Thyroid gland (tissue), 4 donors: ENCODE measurements around the gene SLC51B. TPM values are rescaled to one million over a fixed set of nuclear protein-coding genes. Genes with fewer than 3 reads are reported as not detected.

Experiments
- DNase-seq, 2 donors: peaks; one replicate each; pipeline ENCODE4 v3.0.0-alpha.2; 2019
- H3K27ac ChIP-seq, 3 donors: fragments of 200-600 bp; sonication (generic); 1 replicate in 2 of 3; 2 replicates in 1 of 3; pipeline ENCODE4 v1.5.1; 2016 to 2019; ENCODE audit warnings: mild to moderate bottlenecking in 1 of 3, moderate library complexity in 1 of 3
- H3K27me3 ChIP-seq: fragments of 200-600 bp; sonication (generic); one replicate; pipeline ENCODE4 v1.5.1; 2019
- H3K36me3 ChIP-seq, 2 donors: fragments of 200-600 bp; sonication (generic); one replicate each; pipeline ENCODE4 v1.5.1; 2016 to 2019
- H3K4me1 ChIP-seq, 2 donors: fragments of 200-600 bp; sonication (generic); one replicate each; pipeline ENCODE4 v1.5.1; 2017 to 2019
- H3K4me3 ChIP-seq, 3 donors: fragments of 200-600 bp; sonication (generic); replicated peaks in 1 of 3; 1 replicate in 2 of 3; 2 replicates in 1 of 3; pipeline ENCODE4 v1.5.1; 2016; ENCODE audit warnings: mild to moderate bottlenecking in 1 of 3
- H3K9me3 ChIP-seq: fragments of 200-600 bp; sonication (generic); one replicate; pipeline ENCODE4 v1.5.1; 2017
- POLR2A ChIP-seq, 2 donors: fragments of 450-650 bp; IDR thresholded peaks; one replicate each; pipeline ENCODE4 v1.6.1; 2017; ENCODE audit warnings: antibody characterized with exemption in 2 of 2, mild to moderate bottlenecking in 2 of 2, moderate library complexity in 1 of 2
- WGBS, 2 donors: methylation state at CpG; one replicate each; pipeline ENCODE4 v1.1.5; 2017; 5-methylcytosine and 5-hydroxymethylcytosine counted together
- intact Hi-C: fragments of 100-400 bp; cut with DNase I; formaldehyde crosslinking; loops from one replicate; pipeline ENCODE4 v1.15.1; 2023
- total RNA-seq, 4 donors: library from RNA; depleted of rRNA; stranded (reverse); fragments of >200 nt; gene quantifications; one replicate each; pipeline ENCODE4 v1.2.3, GENCODE V29; 2016
- TF ChIP-seq, protein P1 (sequence below), 6 experiments: fragments of 200-600 bp in 3 of 6; fragments of 450-650 bp in 3 of 6; sonication (generic) in 3 of 6; IDR thresholded peaks; one replicate each; pipeline ENCODE4 v1.5.1; 2016 to 2019; ENCODE audit warnings: antibody characterized with exemption in 6 of 6, mild to moderate bottlenecking in 2 of 6, inconsistent platforms in 1 of 6, moderate library complexity in 1 of 6

Gene SLC51B
- total RNA-seq, 4 donors from 2014 or later: not detected

DNA sequence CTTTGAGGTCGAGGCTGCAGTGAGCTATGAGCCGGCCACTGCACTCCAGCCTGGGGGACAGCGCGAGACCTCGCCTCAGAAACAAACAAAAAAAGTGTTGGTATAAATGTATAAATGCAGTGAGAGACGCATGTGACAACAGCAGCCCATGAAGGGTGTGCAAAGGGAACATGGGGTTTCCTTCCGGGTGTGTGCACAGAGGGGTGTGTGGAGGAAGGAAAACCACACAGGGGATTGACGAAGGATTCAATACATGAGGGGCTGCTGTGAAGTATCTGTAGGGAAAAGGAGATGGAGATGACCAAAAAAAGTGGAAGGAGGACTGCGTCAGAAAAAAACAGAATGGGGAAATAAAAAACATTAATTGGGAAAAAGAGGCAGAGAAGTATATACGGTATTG lies 16.8 kb upstream of the SLC51B start:
- no peak overlapping the region for H3K27ac ChIP-seq
- no peak for DNase-seq
- H3K9me3 ChIP-seq: no peaks in the 10 kb centered on the region
- intact Hi-C loops: no loop called here
- H3K36me3 ChIP-seq: peaks cover 7 to 9% of the 10 kb centered on the region in 2 donors
- no peaks in the 10 kb centered on the region for H3K27me3 ChIP-seq
- H3K4me3 ChIP-seq: peak overlapping the region in 1 of 3 donors; percentile 94
- TF ChIP-seq, protein P1, sequence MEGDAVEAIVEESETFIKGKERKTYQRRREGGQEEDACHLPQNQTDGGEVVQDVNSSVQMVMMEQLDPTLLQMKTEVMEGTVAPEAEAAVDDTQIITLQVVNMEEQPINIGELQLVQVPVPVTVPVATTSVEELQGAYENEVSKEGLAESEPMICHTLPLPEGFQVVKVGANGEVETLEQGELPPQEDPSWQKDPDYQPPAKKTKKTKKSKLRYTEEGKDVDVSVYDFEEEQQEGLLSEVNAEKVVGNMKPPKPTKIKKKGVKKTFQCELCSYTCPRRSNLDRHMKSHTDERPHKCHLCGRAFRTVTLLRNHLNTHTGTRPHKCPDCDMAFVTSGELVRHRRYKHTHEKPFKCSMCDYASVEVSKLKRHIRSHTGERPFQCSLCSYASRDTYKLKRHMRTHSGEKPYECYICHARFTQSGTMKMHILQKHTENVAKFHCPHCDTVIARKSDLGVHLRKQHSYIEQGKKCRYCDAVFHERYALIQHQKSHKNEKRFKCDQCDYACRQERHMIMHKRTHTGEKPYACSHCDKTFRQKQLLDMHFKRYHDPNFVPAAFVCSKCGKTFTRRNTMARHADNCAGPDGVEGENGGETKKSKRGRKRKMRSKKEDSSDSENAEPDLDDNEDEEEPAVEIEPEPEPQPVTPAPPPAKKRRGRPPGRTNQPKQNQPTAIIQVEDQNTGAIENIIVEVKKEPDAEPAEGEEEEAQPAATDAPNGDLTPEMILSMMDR (IDR thresholded peaks at IDR 0.05): no peak
- WGBS, 2 donors: 62 to 68% methylated on average over 10 of the region's 10 CpGs
- H3K4me1 ChIP-seq: peaks cover 10 to 13% of the 10 kb centered on the region in 2 donors

DNA sequence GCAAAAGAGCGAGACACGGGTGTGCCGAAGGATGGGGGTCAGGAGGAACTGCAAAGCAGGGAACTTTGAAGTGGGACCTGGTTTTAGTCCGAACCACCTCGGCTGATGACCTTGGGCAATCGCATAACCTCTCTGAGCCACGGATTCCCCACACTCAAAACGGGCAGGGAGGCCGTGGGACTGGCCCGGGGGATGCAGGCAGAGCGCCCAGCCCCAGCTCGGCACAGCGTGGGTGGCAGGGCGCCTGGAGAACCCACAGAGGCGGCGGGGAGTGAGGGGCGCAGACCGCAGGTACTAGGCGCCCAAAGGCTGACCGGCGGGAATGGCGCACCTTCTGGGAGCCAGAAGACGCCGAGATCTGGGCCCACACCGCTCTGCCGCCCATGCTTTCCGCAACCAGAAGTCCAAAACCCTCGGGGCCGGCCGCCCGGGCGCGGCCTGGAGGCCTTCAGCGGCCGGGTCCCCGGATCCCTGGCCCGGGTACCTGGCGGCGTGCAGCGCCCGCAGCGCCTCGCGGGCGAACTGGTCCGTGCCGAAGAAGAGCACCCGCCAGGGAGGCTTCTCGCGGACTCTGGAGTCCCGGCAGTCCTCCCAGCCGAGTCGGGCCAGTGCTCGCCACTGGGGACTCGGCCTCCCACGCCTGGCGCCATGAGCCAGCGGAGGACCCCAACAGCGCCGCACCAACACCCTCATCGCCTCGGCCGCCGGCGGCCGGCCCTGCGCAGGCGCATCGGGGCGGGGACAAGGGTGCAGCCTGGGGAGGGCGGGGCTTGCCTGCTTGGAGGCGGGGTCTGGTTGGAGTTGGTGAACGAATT lies 16.1 kb upstream of the SLC51B start, which contains the start of gene MTFMT:
Gene MTFMT (minus strand): TSS at position 719 of the 815 bp plus-strand sequence. CDS start 26 bp downstream, at position 693.
- 1% methylated on average over 27 to 34 of the region's 73 CpGs for WGBS, 2 donors
- Histone ChIP-seq H3K4me1 (peaks cover 10 to 13% of the 10 kb centered on the region in 2 donors), H3K36me3 (peaks cover 5 to 9% of the 10 kb centered on the region in 2 donors), H3K9me3 (no peaks in the 10 kb centered on the region), H3K4me3 (peak within 1 kb of the TSS; percentile 68 to 94 (median 88)), H3K27me3 (no peaks in the 10 kb centered on the region), H3K27ac (peak within 1 kb of the TSS in 2 of 3 donors; percentile 46 to 58)
- intact Hi-C loops: no loop called here
- TF ChIP-seq POLR2A (IDR thresholded peaks at IDR 0.05): peak; percentile 83 to 97
- TF ChIP-seq, protein P1 (IDR thresholded peaks at IDR 0.05): peak in 1 of 6 experiments; percentile 14
- DNase-seq: peak; percentile 92 to 93

DNA sequence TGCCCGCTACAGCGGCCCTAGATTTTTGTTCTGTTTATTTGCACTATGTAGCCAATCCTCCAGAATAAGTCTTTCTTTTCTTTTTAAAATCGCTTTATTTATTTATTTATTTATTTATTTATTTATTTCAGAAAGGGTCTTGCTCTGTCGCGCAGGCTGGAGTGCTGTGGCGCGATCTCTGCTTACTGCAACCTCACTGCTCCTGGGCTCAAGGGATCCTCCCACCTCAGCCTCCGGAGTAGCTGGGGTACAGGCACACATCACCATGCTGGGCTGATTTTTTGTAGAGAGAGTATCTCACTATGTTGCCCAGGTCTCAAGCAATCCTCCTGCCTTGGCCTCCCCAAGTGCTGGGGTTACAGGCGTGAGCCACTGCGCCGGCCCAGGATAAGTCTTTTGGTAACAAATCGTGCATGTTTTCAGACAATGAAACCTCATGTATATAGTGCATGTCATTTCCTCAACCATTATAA lies 15.4 kb upstream of the SLC51B start:
- Histone ChIP-seq H3K4me1 (peaks cover 10 to 13% of the 10 kb centered on the region in 2 donors), H3K36me3 (peaks cover 0 to 9% of the 10 kb centered on the region in 2 donors), H3K4me3 (peak overlapping the region in 1 of 3 donors; percentile 88), H3K9me3 (no peaks in the 10 kb centered on the region), H3K27ac (no peak overlapping the region), H3K27me3 (no peaks in the 10 kb centered on the region)
- no peak for DNase-seq
- intact Hi-C loops: no loop called here
- 63 to 66% methylated on average over 12 of the region's 12 CpGs for WGBS, 2 donors
- TF ChIP-seq, protein P1 (IDR thresholded peaks at IDR 0.05): no peak
- no peak for TF ChIP-seq POLR2A (IDR thresholded peaks at IDR 0.05)

DNA sequence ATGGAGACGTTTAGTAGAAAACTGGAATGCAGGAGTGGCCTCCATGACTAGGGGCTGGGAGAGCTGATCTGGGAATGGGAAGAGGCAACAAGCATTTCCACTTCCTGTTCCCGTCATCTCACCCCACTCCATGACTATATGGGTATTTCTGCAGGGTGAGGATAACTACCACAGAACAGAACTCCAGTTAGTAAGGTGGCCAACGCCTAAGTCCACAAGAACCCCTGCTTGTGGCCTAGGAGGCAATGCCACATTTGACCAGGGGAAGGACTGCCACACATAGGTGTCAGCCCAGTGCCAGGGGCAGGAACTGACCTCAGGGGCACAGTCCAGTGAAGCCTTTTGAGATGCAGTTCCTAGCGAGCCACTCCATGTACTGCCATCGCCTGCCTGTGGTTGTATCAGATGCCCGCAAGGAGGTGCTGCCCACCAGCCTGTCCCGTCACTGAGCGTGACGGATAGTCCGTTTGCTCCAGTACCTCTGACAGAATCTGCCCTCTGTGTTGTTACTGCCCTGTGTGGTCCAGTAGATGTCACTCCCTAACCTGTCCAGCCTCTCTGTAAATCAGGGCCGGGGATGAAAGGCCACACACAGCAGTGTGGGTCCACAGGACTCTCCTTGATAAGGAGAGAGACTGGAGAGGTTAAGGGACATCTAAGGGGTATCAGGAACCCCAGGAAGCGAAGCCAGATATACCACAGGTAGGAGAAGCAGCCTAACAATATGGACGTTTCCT lies 12.2 kb upstream of the SLC51B start:
- Histone ChIP-seq H3K27me3 (no peaks in the 10 kb centered on the region), H3K27ac (no peak overlapping the region), H3K4me3 (no peak overlapping the region), H3K4me1 (peaks cover 8 to 9% of the 10 kb centered on the region in 2 donors), H3K36me3 (no peaks in the 10 kb centered on the region), H3K9me3 (no peaks in the 10 kb centered on the region)
- no peak for TF ChIP-seq POLR2A (IDR thresholded peaks at IDR 0.05)
- TF ChIP-seq, protein P1 (IDR thresholded peaks at IDR 0.05): peak; percentile 35 to 71 (median 69)
- peak; percentile 75 to 76 for DNase-seq
- intact Hi-C loops: no loop called here
- 29 to 42% methylated on average over 6 to 13 of the region's 13 CpGs for WGBS, 2 donors
